H1 (cell line): ENCODE results near the gene P2RY8. TPM values are rescaled to one million over a fixed set of nuclear protein-coding genes. Genes with fewer than 3 reads are reported as not detected.
A peak's percentile ranks its signal among the peaks of the same experiment; 100 is the strongest.

ENCODE experiments used
- CTCF ChIA-PET: fragments of 300-600 bp; sonication (Branson Sonifier 250); formaldehyde crosslinking; loops from one replicate; lab custom pipeline; 2021; ENCODE audit not compliant: partially characterized antibody; lab: Charles Lee
- POLR2A ChIA-PET: fragments of 300-600 bp; sonication (Branson Sonifier 250); formaldehyde crosslinking; loops from one replicate; lab custom pipeline; 2021; ENCODE audit warnings: inconsistent platforms; ENCODE audit not compliant: partially characterized antibody; lab: Charles Lee
- DNase-seq, 2 experiments: peaks; one replicate each; pipeline versions ENCODE4 v3.0.0 to v3.0.0-alpha.2; 2010 to 2022; ENCODE audit warnings: low spot score in 2 of 2, low read depth in 1 of 2, mixed read lengths in 1 of 2
- FAIRE-seq: peaks from 2 replicates; lab custom pipeline; 2011; peaks lifted over from hg19 to GRCh38; lab: Jason Lieb, UNC
- H2AFZ ChIP-seq: 2 replicates; pipeline ENCODE4 v1.8.1; 2012; ENCODE audit warnings: low read length, inconsistent platforms
- H2AK5ac ChIP-seq: 2 replicates; pipeline ENCODE4 v1.6.1; 2013; ENCODE audit warnings: low read depth, low read length
- H2BK120ac ChIP-seq: replicated peaks from 2 replicates; pipeline ENCODE3; 2013; ENCODE audit warnings: low read depth, low read length, inconsistent platforms
- H2BK12ac ChIP-seq: 2 replicates; pipeline ENCODE4 v1.6.1; 2013; ENCODE audit warnings: low read depth, low read length
- H2BK15ac ChIP-seq: 2 replicates; pipeline ENCODE4 v1.6.1; 2013; ENCODE audit warnings: low read length
- H2BK20ac ChIP-seq: 2 replicates; pipeline ENCODE4 v1.6.1; 2013; ENCODE audit warnings: low read length
- H2BK5ac ChIP-seq: 2 replicates; pipeline ENCODE4 v1.6.1; 2013; ENCODE audit warnings: low read depth, low read length
- H3K14ac ChIP-seq: 2 replicates; pipeline ENCODE4 v1.6.1; 2013; ENCODE audit warnings: inconsistent platforms; ENCODE audit not compliant: insufficient read length
- H3K18ac ChIP-seq: 2 replicates; pipeline ENCODE4 v1.6.1; 2013; ENCODE audit warnings: low read length; ENCODE audit errors: extremely low read depth
- H3K23ac ChIP-seq: 2 replicates; pipeline ENCODE4 v1.6.1; 2013; ENCODE audit warnings: inconsistent platforms; ENCODE audit not compliant: insufficient read length
- H3K23me2 ChIP-seq: 2 replicates; pipeline ENCODE4 v1.6.1; 2013; ENCODE audit warnings: low read depth, low read length
- H3K27ac ChIP-seq: 2 replicates; pipeline ENCODE4 v1.6.1; 2011; ENCODE audit warnings: low read depth, low read length, inconsistent platforms
- H3K27me3 ChIP-seq, 4 experiments: replicated peaks in 1 of 4; 1 replicate in 1 of 4; 2 replicates in 3 of 4; pipeline versions ENCODE4 v1.6.1 to v1.8.1; 2011 to 2013; ENCODE audit warnings: low read length in 3 of 4, mild to moderate bottlenecking in 3 of 4, inconsistent platforms in 2 of 4, mixed read lengths in 2 of 4, moderate library complexity in 1 of 4; ENCODE audit not compliant: control insufficient read depth in 3 of 4, insufficient read depth in 3 of 4; ENCODE audit errors: extremely low read depth in 1 of 4
- H3K36me3 ChIP-seq, 4 experiments: 2 replicates each; pipeline versions ENCODE4 v1.6.1 to v1.8.1; 2011 to 2013; ENCODE audit warnings: mild to moderate bottlenecking in 4 of 4, low read length in 3 of 4, moderate library complexity in 2 of 4, control low read depth in 1 of 4, inconsistent platforms in 1 of 4; ENCODE audit not compliant: insufficient read depth in 4 of 4, control insufficient read depth in 2 of 4
- H3K4ac ChIP-seq: replicated peaks from 2 replicates; pipeline ENCODE3; 2013; ENCODE audit warnings: low read length, low read depth, mixed read lengths, inconsistent platforms; ENCODE audit not compliant: insufficient read length
- H3K4me1 ChIP-seq, 4 experiments: replicated peaks in 1 of 4; 1 replicate in 1 of 4; 2 replicates in 3 of 4; pipeline versions ENCODE4 v1.6.1 to v1.8.1; 2011 to 2013; ENCODE audit warnings: low read length in 3 of 4, inconsistent platforms in 2 of 4, mixed read lengths in 1 of 4; ENCODE audit not compliant: insufficient read depth in 4 of 4, control insufficient read depth in 3 of 4
- H3K4me2 ChIP-seq, 2 experiments: 2 replicates each; pipeline versions ENCODE4 v1.6.1 to v1.8.1; 2011 to 2013; ENCODE audit warnings: low read depth in 2 of 2, low read length in 2 of 2, control low read depth in 1 of 2, inconsistent platforms in 1 of 2, mild to moderate bottlenecking in 1 of 2; ENCODE audit not compliant: insufficient read depth in 1 of 2
- H3K4me3 ChIP-seq, 4 experiments: fragments of 200-600, 300-600 bp in 1 of 4; sonication (generic), shearing (Covaris generic), sonication (Bioruptor Twin) in 1 of 4; 2 replicates each; pipeline versions ENCODE4 v1.5.1 to v1.8.1; 2011 to 2016; ENCODE audit warnings: low read length in 4 of 4, low read depth in 3 of 4, control low read depth in 2 of 4, inconsistent platforms in 2 of 4, mild to moderate bottlenecking in 2 of 4, mixed read lengths in 1 of 4, moderate library complexity in 1 of 4; ENCODE audit not compliant: insufficient read depth in 2 of 4; ENCODE audit errors: extremely low read depth in 1 of 4
- H3K56ac ChIP-seq: replicated peaks from 2 replicates; pipeline ENCODE3; 2013; ENCODE audit warnings: low read depth, mild to moderate bottlenecking, mixed read lengths, low read length, inconsistent platforms; ENCODE audit not compliant: insufficient read length
- H3K79me1 ChIP-seq: 2 replicates; pipeline ENCODE4 v1.6.1; 2013; ENCODE audit warnings: low read depth, low read length, control low read depth
- H3K79me2 ChIP-seq, 2 experiments: 2 replicates each; pipeline versions ENCODE4 v1.6.1 to v1.8.1; 2012 to 2013; ENCODE audit warnings: low read length in 2 of 2, mild to moderate bottlenecking in 2 of 2, inconsistent platforms in 1 of 2; ENCODE audit not compliant: insufficient read depth in 2 of 2, control insufficient read depth in 1 of 2
- H3K9ac ChIP-seq, 4 experiments: replicated peaks in 1 of 4; 1 replicate in 1 of 4; 2 replicates in 3 of 4; pipeline versions ENCODE4 v1.6.1 to v1.8.1; 2011 to 2013; ENCODE audit warnings: low read depth in 3 of 4, low read length in 3 of 4, control low read depth in 2 of 4, mild to moderate bottlenecking in 2 of 4, moderate library complexity in 2 of 4, inconsistent platforms in 1 of 4; ENCODE audit errors: extremely low read depth in 1 of 4
- H3K9me3 ChIP-seq, 2 experiments: 2 replicates each; pipeline versions ENCODE4 v1.6.1 to v1.8.1; 2012 to 2013; ENCODE audit warnings: mild to moderate bottlenecking in 2 of 2, moderate library complexity in 2 of 2, control low read depth in 1 of 2, inconsistent platforms in 1 of 2, low read depth in 1 of 2, low read length in 1 of 2, mixed read lengths in 1 of 2; ENCODE audit not compliant: insufficient read depth in 2 of 2
- H4K20me1 ChIP-seq, 2 experiments: replicated peaks in 1 of 2; 2 replicates each; pipeline versions ENCODE3 to v1.8.1; 2011 to 2013; ENCODE audit warnings: inconsistent platforms in 2 of 2, low read length in 2 of 2, mild to moderate bottlenecking in 1 of 2; ENCODE audit not compliant: insufficient read depth in 2 of 2, control insufficient read depth in 1 of 2
- H4K5ac ChIP-seq: 2 replicates; pipeline ENCODE4 v1.6.1; 2013; ENCODE audit warnings: low read length, low read depth, mixed read lengths, inconsistent platforms; ENCODE audit not compliant: insufficient read length
- H4K8ac ChIP-seq: 2 replicates; pipeline ENCODE4 v1.8.0; 2013; ENCODE audit warnings: mild to moderate bottlenecking, moderate library complexity, low read length, inconsistent platforms; ENCODE audit not compliant: insufficient read depth; ENCODE audit errors: extremely low read depth
- H4K91ac ChIP-seq: replicated peaks from 2 replicates; pipeline ENCODE3; 2013; ENCODE audit warnings: low read length, mixed read lengths, inconsistent platforms; ENCODE audit not compliant: insufficient read length
- ATF2 ChIP-seq: IDR thresholded peaks from 2 replicates; pipeline ENCODE4 v1.6.1; 2012; ENCODE audit warnings: low read length, inconsistent platforms
- CHD1 ChIP-seq: IDR thresholded peaks from 2 replicates; pipeline ENCODE4 v1.6.1; 2012; ENCODE audit warnings: low read depth, low read length, improper control_type of control experiment
- CHD2 ChIP-seq: IDR thresholded peaks from 2 replicates; pipeline ENCODE4 v1.6.1; 2012; ENCODE audit warnings: low read length, improper control_type of control experiment
- EZH2 ChIP-seq: fragments of 200-600 bp; sonication (generic); IDR thresholded peaks from 2 replicates; pipeline ENCODE4 v1.7.1; 2012; ENCODE audit warnings: low read depth, mild to moderate bottlenecking, moderate library complexity, low read length, inconsistent platforms; ENCODE audit not compliant: severe bottlenecking
- GTF2F1 ChIP-seq: IDR thresholded peaks from 2 replicates; pipeline ENCODE4 v1.6.1; 2012; ENCODE audit warnings: low read depth, low read length, improper control_type of control experiment, borderline replicate concordance
- JUND ChIP-seq: IDR thresholded peaks from 2 replicates; pipeline ENCODE4 v1.6.1; 2011; ENCODE audit warnings: mild to moderate bottlenecking, improper control_type of control experiment, low read length
- MAX ChIP-seq: IDR thresholded peaks from 2 replicates; pipeline ENCODE4 v1.6.1; 2012; ENCODE audit warnings: inconsistent platforms
- RBBP5 ChIP-seq: IDR thresholded peaks from 2 replicates; pipeline ENCODE4 v1.7.1; 2012; ENCODE audit warnings: low read depth, mild to moderate bottlenecking, inconsistent platforms, low read length, moderate library complexity, borderline replicate concordance
- RNF2 ChIP-seq: fragments of 200-900, 300-1000 bp; sonication (generic); IDR thresholded peaks from 2 replicates; pipeline ENCODE4 v1.7.1; 2016; ENCODE audit warnings: borderline replicate concordance, low read depth, mild to moderate bottlenecking, antibody characterized with exemption, low read length; ENCODE audit not compliant: poor library complexity, severe bottlenecking; ENCODE audit errors: missing control alignments
- SIX5 ChIP-seq: IDR thresholded peaks from 2 replicates; pipeline ENCODE4 v1.6.1; 2011; ENCODE audit warnings: mild to moderate bottlenecking, low read depth, low read length
- SRF ChIP-seq: IDR thresholded peaks from 2 replicates; pipeline ENCODE4 v1.6.1; 2011; ENCODE audit warnings: mild to moderate bottlenecking, low read depth, low read length, moderate library complexity
- TBP ChIP-seq: IDR thresholded peaks from 2 replicates; pipeline ENCODE4 v1.6.1; 2011; ENCODE audit warnings: low read depth, low read length, improper control_type of control experiment
- YY1 ChIP-seq: IDR thresholded peaks from 2 replicates; pipeline ENCODE4 v1.6.1; 2011; ENCODE audit warnings: low read depth, mild to moderate bottlenecking, low read length
- WGBS, 2 experiments: shearing (Covaris generic) in 1 of 2; methylation state at CpG; one replicate each; pipeline versions ENCODE4 v1.1.6 to v1.1.7; 2013 to 2015; ENCODE audit warnings: low lambda C conversion rate in 2 of 2, mixed read lengths in 2 of 2, inconsistent platforms in 1 of 2, low coverage in 1 of 2, missing lambda C conversion rate in 1 of 2; ENCODE audit not compliant: insufficient replicate concordance in 2 of 2, insufficient coverage in 1 of 2, insufficient read length in 1 of 2; ENCODE audit errors: extremely low coverage in 1 of 2, missing lambda C conversion rate in 1 of 2; 5-methylcytosine and 5-hydroxymethylcytosine counted together
- polyA plus RNA-seq, 7 experiments: library from polyadenylated mRNA; depleted of rRNA in 3 of 7; stranded (reverse) in 5 of 7; unstranded in 2 of 7; fragments of >200 nt in 5 of 7; fragments of 200-250 nt in 2 of 7; gene quantifications; 1 replicate in 5 of 7; 2 replicates in 1 of 7; 4 replicates in 1 of 7; pipeline versions ENCODE4 v1.2.1 to v1.2.3, GENCODE V29; 2011 to 2013; ENCODE audit warnings: missing spikeins in 2 of 7, mixed read lengths in 2 of 7
- total RNA-seq: library from RNA; stranded (reverse); fragmentation: NEBNext Ultra II Directional; extraction: Animal tissue kit (Norgen Biotek cat#: 25700); gene quantifications from 2 replicates; pipeline ENCODE4 v1.2.1, GENCODE V29; 2021

Gene P2RY8
- total and polyA plus RNA-seq, 2 of the 8 experiments (the other 6 are each of a cell fraction or from before 2014, with no cell fraction given), result 0.09 to 0.15 TPM

- peaks cover 31% of the 10 kb centered on the region; the same call in 1 of the 2 replicates for H3K23me2 ChIP-seq
- no peaks in the 10 kb centered on the region for H3K79me2 ChIP-seq
- no peak overlapping the region for H3K4ac ChIP-seq
- H3K79me1 ChIP-seq, result no peaks in the 10 kb centered on the region
- no peak for FAIRE-seq
- H2AK5ac ChIP-seq, result no peak overlapping the region
- peak in 1 of 2 experiments; percentile 7 for DNase-seq
- POLR2A ChIA-PET, result no interaction called here
- no peak overlapping the region for H3K14ac ChIP-seq
- H2BK12ac ChIP-seq, result no peak overlapping the region
- no peaks in the 10 kb centered on the region for H3K27me3 ChIP-seq
- H3K27ac ChIP-seq, result no peak overlapping the region
- H2BK5ac ChIP-seq, result no peak overlapping the region
- H3K9ac ChIP-seq, result no peak overlapping the region
- WGBS, 2 experiments, result 96% methylated on average over 4 of the region's 5 CpGs; no CpG with 5 or more reads in 1 of the 2 experiments
- H4K91ac ChIP-seq, result no peak overlapping the region
- no peak overlapping the region for H3K56ac ChIP-seq
- CTCF ChIA-PET, result no interaction called here
- no peak overlapping the region for H3K18ac ChIP-seq
- no peak overlapping the region for H2AFZ ChIP-seq
- no peak overlapping the region for H4K5ac ChIP-seq
- H3K4me1 ChIP-seq, result peaks cover 0 to 6% (median 4%) of the 10 kb centered on the region in 4 experiments; a peak in 3 of 7 replicates
- H3K23ac ChIP-seq, result no peak overlapping the region
- H3K4me2 ChIP-seq, result no peak overlapping the region
- 0 out of 2 replicates have a peak overlapping the region, but pooled peaks have one; percentile 88 for H2BK15ac ChIP-seq
- no peak overlapping the region for H4K8ac ChIP-seq
- no peak overlapping the region for H2BK20ac ChIP-seq
- no peaks in the 10 kb centered on the region for H3K36me3 ChIP-seq
- peaks cover 0 to 2% of the 10 kb centered on the region in 2 experiments for H4K20me1 ChIP-seq
- peaks cover 0 to 7% of the 10 kb centered on the region in 2 experiments; a peak in 1 of 4 replicates for H3K9me3 ChIP-seq
- H2BK120ac ChIP-seq, result no peak overlapping the region
- H3K4me3 ChIP-seq, result no peak overlapping the region
- TF ChIP-seq TBP (no peak), GTF2F1 (no peak), RNF2 (no peak), SIX5 (no peak), CHD2 (no peak), YY1 (no peak), JUND (no peak), MAX (no peak), CHD1 (no peak), RBBP5 (no peak), EZH2 (no peak), ATF2 (no peak), SRF (no peak)
Measured at GRCh38 chrX:1476682-1477081, 60.3 kb downstream of the P2RY8 start.
